ENCODE data around the gene GPT2.

GPT2 gene

GRCh38 chr16:46918400-46918799, 34.2 kb downstream of the GPT2 start:
- H3K4me3 ChIP-seq (ENCODE audit: low read length): no peak overlapping the region
- no peak for DNase-seq (ENCODE audit: low read depth)
- TF ChIP-seq CTCF (conservative IDR thresholded peaks at IDR 0.05; ENCODE audit: low read depth, low read length): no peak

DNA sequence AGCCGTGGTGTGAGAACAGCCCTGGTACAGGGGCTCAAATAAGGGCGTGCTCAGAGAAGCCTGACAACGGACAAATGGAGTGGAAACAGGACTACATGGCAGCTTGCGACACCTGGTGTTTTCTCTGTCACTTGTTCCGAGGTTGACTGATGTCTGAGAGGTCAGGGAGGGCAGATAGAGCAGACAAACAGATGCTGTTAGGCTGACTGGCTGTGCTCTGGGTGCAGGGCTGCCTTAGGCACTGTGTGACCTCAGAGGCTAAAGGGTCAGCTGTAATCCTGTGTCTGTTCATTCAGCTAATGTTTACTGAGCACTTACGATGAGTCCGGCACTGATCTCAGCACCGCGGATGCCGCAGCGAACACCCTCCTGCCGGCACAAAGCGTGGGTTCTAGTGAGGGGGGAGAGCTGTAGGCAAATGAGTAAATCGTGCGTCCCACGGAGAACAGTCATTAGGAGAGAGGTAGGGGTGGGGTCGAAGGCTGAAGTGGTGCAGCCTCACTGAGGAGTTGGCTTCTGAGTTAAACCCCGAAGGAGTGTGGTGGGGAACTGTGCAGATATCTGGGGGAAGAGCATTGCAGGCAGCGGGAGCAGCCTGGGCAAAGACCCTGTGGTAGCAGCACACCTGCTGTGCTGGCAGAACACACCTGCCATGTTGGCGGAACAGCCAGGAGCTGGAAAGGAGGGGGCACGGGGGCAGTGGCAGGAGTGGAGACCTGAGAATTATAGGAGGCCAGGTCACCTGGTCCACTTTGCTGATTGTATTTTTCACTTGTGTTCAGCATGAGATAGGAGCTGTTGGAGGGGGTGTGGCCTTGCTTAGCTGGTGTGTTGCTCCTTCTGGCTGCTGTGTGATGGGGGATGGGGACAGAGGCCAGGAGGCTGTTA, 35.0 kb downstream of the GPT2 start:
- DNase-seq (ENCODE audit: low read depth): no peak
- H3K4me3 ChIP-seq (ENCODE audit: low read length): no peak overlapping the region
- no peak for TF ChIP-seq CTCF (conservative IDR thresholded peaks at IDR 0.05; ENCODE audit: low read depth, low read length)

- DNase-seq (ENCODE audit: low read depth): no peak
- TF ChIP-seq CTCF (conservative IDR thresholded peaks at IDR 0.05; ENCODE audit: low read depth, low read length): no peak
These were observed 36.4 kb downstream of the GPT2 start for GRCh38 chr16:46920402-46921068.

GRCh38 chr16:46922239-46922638, 38.1 kb downstream of the GPT2 start:
- no peak for DNase-seq (ENCODE audit: low read depth)
- no peak for TF ChIP-seq CTCF (conservative IDR thresholded peaks at IDR 0.05; ENCODE audit: low read depth, low read length)
- H3K4me3 ChIP-seq (ENCODE audit: low read length): no peak overlapping the region

More at GRCh38 chr16:46920402-46921068, 36.4 kb downstream of the GPT2 start:
- H3K4me3 ChIP-seq (ENCODE audit: low read length): no peak overlapping the region

DNA sequence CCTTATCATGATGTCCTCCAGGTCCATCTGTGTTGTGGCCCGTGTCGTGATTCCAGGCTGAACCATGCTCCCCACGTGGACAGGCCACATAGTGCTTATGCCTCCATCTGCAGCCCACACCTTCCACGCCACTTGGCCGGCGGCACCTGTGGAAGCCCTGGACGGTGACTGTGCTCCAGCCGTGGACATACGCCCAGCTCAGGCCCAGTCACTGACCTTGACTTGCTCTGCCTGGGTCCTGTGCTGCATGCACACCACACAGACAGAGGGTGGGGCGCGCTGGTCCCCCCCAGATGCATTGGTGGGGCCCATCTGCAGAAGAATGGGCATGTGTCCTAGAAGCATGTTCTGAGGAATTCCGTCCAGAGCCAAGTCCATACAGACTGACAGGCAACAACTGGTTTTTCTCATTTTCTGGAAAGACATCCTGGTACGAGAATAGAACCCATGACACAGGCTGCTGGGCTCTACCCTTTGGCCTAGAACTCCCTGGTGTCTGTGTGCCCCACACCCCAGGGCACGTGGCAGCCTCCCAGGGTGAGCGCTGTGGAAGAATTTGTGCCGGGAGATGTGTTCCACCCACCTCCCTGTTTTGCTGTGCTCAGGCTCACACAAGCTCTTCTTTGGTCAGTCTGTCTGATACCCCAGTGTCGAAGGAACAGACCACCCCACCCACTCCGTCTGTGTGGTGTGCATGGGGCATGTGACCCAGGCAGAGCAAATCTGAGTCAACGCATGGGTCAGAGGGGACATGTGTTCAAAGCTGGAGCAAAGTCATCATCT, 39.5 kb downstream of the GPT2 start:
- no peak overlapping the region for H3K4me3 ChIP-seq (ENCODE audit: low read length)
- no peak for TF ChIP-seq CTCF (conservative IDR thresholded peaks at IDR 0.05; ENCODE audit: low read depth, low read length)
- DNase-seq (ENCODE audit: low read depth): no peak

GRCh38 chr16:46924402-46924801, 40.2 kb downstream of the GPT2 start:
- TF ChIP-seq CTCF (conservative IDR thresholded peaks at IDR 0.05; ENCODE audit: low read depth, low read length): no peak
- DNase-seq (ENCODE audit: low read depth): no peak
- H3K4me3 ChIP-seq (ENCODE audit: low read length): no peak overlapping the region
